Endometrium (tissue), 2 donors: Measurements from ENCODE around the gene ATP8B1.
"Not testable (repeated sequence)": the region's sequence is repeated elsewhere in the genome, so short reads cannot be mapped to it uniquely, and the experiment has no call there.

Experiments used
- FAIRE-seq: peaks from 2 replicates; lab custom pipeline; 2012; peaks lifted over from hg19 to GRCh38; lab: Jason Lieb, UNC
- donor health status: control.
- donor health status: control.

ATP8B1 gene

GRCh38 chr18:57803103-57803969 lies at the start of gene ATP8B1:
ATP8B1 (minus strand) TSS chr18:57803315; CDS start chr18:57731807, 71,508 bp downstream.
- FAIRE-seq, result no peak

- no peak for FAIRE-seq
These were observed 46.9 kb upstream of the ATP8B1 start for GRCh38 chr18:57850063-57850462.

GRCh38 chr18:57848374-57848773 lies 45.3 kb upstream of the ATP8B1 start:
- not testable (repeated sequence) for FAIRE-seq

- FAIRE-seq, result not testable (repeated sequence)
These were observed 44.3 kb upstream of the ATP8B1 start for GRCh38 chr18:57847431-57847830.

- FAIRE-seq, result no peak
These were observed 43.1 kb upstream of the ATP8B1 start for GRCh38 chr18:57846258-57846657.

GRCh38 chr18:57845605-57846074 lies 42.5 kb upstream of the ATP8B1 start:
- no peak for FAIRE-seq

GRCh38 chr18:57844319-57844718 lies 41.2 kb upstream of the ATP8B1 start:
- no peak for FAIRE-seq

GRCh38 chr18:57843386-57843785 lies 40.3 kb upstream of the ATP8B1 start:
- no peak for FAIRE-seq

- FAIRE-seq, result no peak
These were observed 38.5 kb upstream of the ATP8B1 start for GRCh38 chr18:57841568-57841967.

- no peak for FAIRE-seq
These were observed 36.8 kb upstream of the ATP8B1 start for GRCh38 chr18:57839942-57840381.

GRCh38 chr18:57837917-57838548 lies 34.9 kb upstream of the ATP8B1 start:
- FAIRE-seq, result no peak

- FAIRE-seq, result no peak
These were observed 33.4 kb upstream of the ATP8B1 start for GRCh38 chr18:57836557-57836956.

GRCh38 chr18:57835904-57836303 lies 32.8 kb upstream of the ATP8B1 start:
- no peak for FAIRE-seq

- FAIRE-seq, result no peak
These were observed 31.5 kb upstream of the ATP8B1 start for GRCh38 chr18:57834616-57835015.

- FAIRE-seq, result no peak
These were observed 30.5 kb upstream of the ATP8B1 start for GRCh38 chr18:57833441-57834101.

GRCh38 chr18:57832730-57833129 lies 29.6 kb upstream of the ATP8B1 start:
- FAIRE-seq, result no peak

- no peak for FAIRE-seq
These were observed 28.7 kb upstream of the ATP8B1 start for GRCh38 chr18:57831597-57832377.

- FAIRE-seq, result no peak
These were observed 24.5 kb upstream of the ATP8B1 start for GRCh38 chr18:57827646-57828045.

- FAIRE-seq, result no peak
These were observed 23.1 kb upstream of the ATP8B1 start for GRCh38 chr18:57826252-57826651.

- not testable (repeated sequence) for FAIRE-seq
These were observed 17.5 kb upstream of the ATP8B1 start for GRCh38 chr18:57820583-57820982.

GRCh38 chr18:57819671-57820460 lies 16.8 kb upstream of the ATP8B1 start:
- no peak for FAIRE-seq
